ENCODE data around the gene ETS2. TPM values are rescaled to one million over a fixed set of nuclear protein-coding genes. Genes with fewer than 3 reads are reported as not detected.

The ETS2 gene
- total RNA-seq, 1 experiment from 2014 or later, result 127 TPM

- Histone ChIP-seq H3F3A (ENCODE audit: low read length, unreplicated experiment) (peaks cover 19% of the 10 kb centered on the region), H3K36me3 (ENCODE audit: low read depth, low read length) (peaks cover 23% of the 10 kb centered on the region), H3K4me2 (ENCODE audit: low read length) (peak overlapping the region; percentile 94), H3K9ac (ENCODE audit: low read length) (peak overlapping the region; percentile 99), H3K27ac (ENCODE audit: low read length) (peak overlapping the region; percentile 98), H3K9me2 (replicated peaks; ENCODE audit: low read length) (no peaks in the 10 kb centered on the region), H4K20me1 (ENCODE audit: low read length) (peaks cover 32% of the 10 kb centered on the region), H3K4me1 (ENCODE audit: insufficient read depth, low read length) (peaks cover 72% of the 10 kb centered on the region), H3K9me3 (ENCODE audit: low read length) (no peaks in the 10 kb centered on the region), H3K79me2 (ENCODE audit: low read length) (peaks cover 42% of the 10 kb centered on the region), H3K27me3 (ENCODE audit: low read length) (no peaks in the 10 kb centered on the region), H3K4me3 (ENCODE audit: low read length) (peak overlapping the region; percentile 88), H2AFZ (ENCODE audit: low read length) (no peak overlapping the region)
- TF ChIP-seq CTCF (conservative IDR thresholded peaks at IDR 0.05; ENCODE audit: low read depth, low read length) (no peak), EZH2phosphoT487 (IDR thresholded peaks at IDR 0.05; ENCODE audit: borderline replicate concordance, low read length) (no peak), EZH2 (IDR thresholded peaks at IDR 0.05; ENCODE audit: low read length, unreplicated experiment) (no peak)
- no TSS peak for BruUV-seq (replicated peaks)
- intact Hi-C loops (cut with micrococcal nuclease), result loop anchor here (2.0 kb wide), 1 partner anchor 109 kb away; no protein-coding TSS in a partner anchor
- CTCF ChIA-PET, result interaction anchor here (1.0 kb wide), 1 partner anchor 16 kb away, joined by 3 read pairs; no protein-coding TSS in a partner anchor
- ATAC-seq (no peak), DNase-seq (no peak)
- POLR2A ChIA-PET (ENCODE audit: unreplicated experiment), result interaction anchor here (0.9 to 1.1 kb wide), 2 partner anchors 16 to 48 kb away, joined by 3 read pairs; no protein-coding TSS in a partner anchor
Observed at GRCh38 chr21:38804030-38804788, 1.5 kb upstream of the ETS2 start.

- Histone ChIP-seq H3K4me3 (ENCODE audit: low read length) (peak overlapping the region; percentile 88), H3K9ac (ENCODE audit: low read length) (peak overlapping the region; percentile 99), H2AFZ (ENCODE audit: low read length) (no peak overlapping the region), H3K27ac (ENCODE audit: low read length) (peak overlapping the region; percentile 98), H3K79me2 (ENCODE audit: low read length) (peaks cover 49% of the 10 kb centered on the region), H3K36me3 (ENCODE audit: low read depth, low read length) (peaks cover 29% of the 10 kb centered on the region), H3F3A (ENCODE audit: low read length, unreplicated experiment) (peaks cover 22% of the 10 kb centered on the region), H3K4me2 (ENCODE audit: low read length) (peak overlapping the region; percentile 94), H3K27me3 (ENCODE audit: low read length) (no peaks in the 10 kb centered on the region), H3K9me3 (ENCODE audit: low read length) (no peaks in the 10 kb centered on the region), H4K20me1 (ENCODE audit: low read length) (peaks cover 39% of the 10 kb centered on the region), H3K9me2 (replicated peaks; ENCODE audit: low read length) (no peaks in the 10 kb centered on the region), H3K4me1 (ENCODE audit: insufficient read depth, low read length) (peaks cover 75% of the 10 kb centered on the region)
- ATAC-seq (peak; percentile 33), DNase-seq (peak; percentile 88)
- ChIA-PET CTCF (interaction anchor here (1.0 kb wide), 1 partner anchor 15 kb away, joined by 3 read pairs; no protein-coding TSS in a partner anchor), POLR2A (ENCODE audit: unreplicated experiment) (interaction anchor here (0.9 to 1.1 kb wide), 2 partner anchors 17 to 49 kb away, joined by 3 read pairs; no protein-coding TSS in a partner anchor)
- intact Hi-C loops (cut with micrococcal nuclease), result loop anchor here (2.0 to 5.0 kb wide), 2 partner anchors 108 to 272 kb away; no protein-coding TSS in a partner anchor
- no peak for TF ChIP-seq EZH2phosphoT487 (IDR thresholded peaks at IDR 0.05; ENCODE audit: borderline replicate concordance, low read length)
- TF ChIP-seq EZH2 (IDR thresholded peaks at IDR 0.05; ENCODE audit: low read length, unreplicated experiment), result no peak
- TF ChIP-seq CTCF (conservative IDR thresholded peaks at IDR 0.05; ENCODE audit: low read depth, low read length), result peak; percentile 74
- BruUV-seq (replicated peaks), result TSS peak; percentile 52
Observed at GRCh38 chr21:38804789-38805327, 871 bp upstream of the ETS2 start.
